K562 (cell line): Measurements from ENCODE around the gene PPP3CA. TPM values are rescaled to one million over a fixed set of nuclear protein-coding genes. Genes with fewer than 3 reads are reported as not detected.
A peak's percentile ranks its signal among the peaks of the same experiment; 100 is the strongest.

ENCODE experiments used
- ATAC-seq: fragments of 200-7000 bp; cut with Tn5 transposase; 3 replicates; pipeline ENCODE4 v1.9.1; 2020; ENCODE audit warnings: moderate library complexity
- BruUV-seq: library from RNA; stranded (reverse); fragments of 400-500 nt; replicated peaks from 2 replicates; lab custom pipeline; 2021; lab: Mats Ljungman, UMichigan
- CTCF ChIA-PET: fragments of 300-600 bp; formaldehyde crosslinking; extraction: SDS; loops from one replicate; lab custom pipeline; 2021; ENCODE audit warnings: low intra/inter-chr PET ratio; lab: Yijun Ruan, JAX
- POLR2A ChIA-PET: fragments of 300-600, 350-650 bp; sonication (Branson Sonifier 250); formaldehyde crosslinking; extraction: SDS; loops from one replicate; lab custom pipeline; 2021; ENCODE audit warnings: antibody characterized with exemption, inconsistent platforms; lab: Yijun Ruan, JAX
- DNase-seq, 4 experiments: peaks; one replicate each; pipeline versions ENCODE4 v3.0.0 to v3.0.0-alpha.2; 2011 to 2018; ENCODE audit warnings: low spot score in 3 of 4, mixed read lengths in 3 of 4; ENCODE audit errors: extremely low read depth in 1 of 4
- FAIRE-seq: peaks from 2 replicates; lab custom pipeline; 2011; peaks lifted over from hg19 to GRCh38; lab: Jason Lieb, UNC
- H2AFZ ChIP-seq: 2 replicates; pipeline ENCODE4 v1.6.0; 2011; ENCODE audit warnings: low read depth, low read length, control low read depth, inconsistent platforms
- H3K27ac ChIP-seq: fragments of 200-600 bp; 3 replicates; pipeline ENCODE4 v1.8.0; 2011; ENCODE audit warnings: low read depth, mild to moderate bottlenecking, control low read depth, inconsistent platforms, low read length, moderate library complexity, mixed read lengths; ENCODE audit errors: extremely low read depth
- H3K27me3 ChIP-seq, 2 experiments: fragments of 300-600 bp in 1 of 2; 2 replicates in 1 of 2; 3 replicates in 1 of 2; pipeline versions ENCODE4 v1.6.0 to v1.8.0; 2011; ENCODE audit warnings: inconsistent platforms in 2 of 2, low read length in 2 of 2, mild to moderate bottlenecking in 1 of 2, mixed read lengths in 1 of 2, moderate library complexity in 1 of 2; ENCODE audit not compliant: control insufficient read depth in 2 of 2, insufficient read depth in 2 of 2
- H3K36me3 ChIP-seq: fragments of 300-600 bp; 3 replicates; pipeline ENCODE4 v1.8.0; 2011; ENCODE audit warnings: mild to moderate bottlenecking, low read length, inconsistent platforms; ENCODE audit not compliant: control insufficient read depth, insufficient read depth
- H3K4me1 ChIP-seq, 2 experiments: fragments of 200-600 bp in 1 of 2; replicated peaks in 1 of 2; 2 replicates in 1 of 2; 3 replicates in 1 of 2; pipeline versions ENCODE4 v1.5.1 to v1.8.0; 2011; ENCODE audit warnings: inconsistent platforms in 2 of 2, low read length in 2 of 2, mild to moderate bottlenecking in 1 of 2, mixed read lengths in 1 of 2, moderate library complexity in 1 of 2; ENCODE audit not compliant: control insufficient read depth in 2 of 2, insufficient read depth in 2 of 2
- H3K4me2 ChIP-seq: 2 replicates; pipeline ENCODE4 v1.6.1; 2011; ENCODE audit warnings: low read length, control low read depth, inconsistent platforms, mixed read lengths; ENCODE audit not compliant: insufficient read depth
- H3K4me3 ChIP-seq: fragments of 200-600 bp; sonication (generic), shearing (Covaris generic); 2 replicates; pipeline ENCODE4 v1.5.1; 2016; ENCODE audit warnings: control low read depth, inconsistent platforms
- H3K79me2 ChIP-seq: fragments of 200-600 bp; 3 replicates; pipeline ENCODE4 v1.8.0; 2011; ENCODE audit warnings: low read length, inconsistent platforms; ENCODE audit not compliant: control insufficient read depth, insufficient read depth
- H3K9ac ChIP-seq, 2 experiments: 2 replicates each; pipeline versions ENCODE4 v1.6.0 to v1.6.1; 2011; ENCODE audit warnings: low read depth in 2 of 2, low read length in 2 of 2, control low read depth in 1 of 2, inconsistent platforms in 1 of 2, mild to moderate bottlenecking in 1 of 2, mixed read lengths in 1 of 2; ENCODE audit not compliant: insufficient read depth in 1 of 2
- H3K9me1 ChIP-seq: one replicate; pipeline ENCODE4 v1.6.0; 2011; ENCODE audit warnings: inconsistent platforms, mild to moderate bottlenecking, low read length, moderate library complexity; ENCODE audit not compliant: control insufficient read depth, insufficient read depth
- H3K9me3 ChIP-seq: replicated peaks from 2 replicates; pipeline ENCODE4 v1.5.1; 2011; ENCODE audit warnings: low read depth, low read length, inconsistent platforms; ENCODE audit not compliant: control insufficient read depth, insufficient read depth
- H4K20me1 ChIP-seq: replicated peaks from 2 replicates; pipeline ENCODE4 v1.6.1; 2011; ENCODE audit warnings: low read length, inconsistent platforms, mixed read lengths; ENCODE audit not compliant: control insufficient read depth, insufficient read depth
- CBX8 ChIP-seq: fragments of 200-600 bp; sonication (generic); IDR thresholded peaks from 2 replicates; pipeline ENCODE4 v1.6.1; 2012; ENCODE audit warnings: borderline replicate concordance, mixed run types, low read depth, mild to moderate bottlenecking, moderate library complexity, mixed read lengths, low read length, control low read depth, inconsistent platforms; ENCODE audit not compliant: poor library complexity, severe bottlenecking; ENCODE audit errors: extremely low read depth
- CTCF ChIP-seq, 3 experiments: IDR thresholded peaks in 2 of 3; conservative IDR thresholded peaks in 1 of 3; 2 replicates each; pipeline ENCODE4 v1.5.1; 2011 to 2012; ENCODE audit warnings: low read length in 3 of 3, mild to moderate bottlenecking in 3 of 3, control low read depth in 2 of 3, improper control_type of control experiment in 1 of 3, inconsistent platforms in 1 of 3, low read depth in 1 of 3, mixed read lengths in 1 of 3, moderate library complexity in 1 of 3; ENCODE audit not compliant: insufficient read depth in 2 of 3
- HDAC2 ChIP-seq: fragments of 450-650 bp; IDR thresholded peaks from 2 replicates; pipeline ENCODE4 v1.6.1; 2016; ENCODE audit warnings: mild to moderate bottlenecking
- HLTF ChIP-seq: fragments of 450-650 bp; IDR thresholded peaks from 2 replicates; pipeline ENCODE4 v1.6.1; 2016
- HMG20A ChIP-seq: fragments of 450-650 bp; formaldehyde crosslinking; conservative IDR thresholded peaks from 2 replicates; pipeline ENCODE4 v1.4.0; 2020; ENCODE audit warnings: mild to moderate bottlenecking, mixed read lengths
- KDM1A ChIP-seq, 2 experiments: fragments of 450-650 bp; IDR thresholded peaks; 2 replicates each; pipeline ENCODE4 v1.6.1; 2016; ENCODE audit warnings: mild to moderate bottlenecking in 2 of 2
- NONO ChIP-seq, 2 experiments: fragments of 200-400 bp in 1 of 2; fragments of 450-650 bp in 1 of 2; formaldehyde crosslinking in 1 of 2; IDR thresholded peaks; 2 replicates each; pipeline ENCODE4 v1.6.1; 2017; ENCODE audit warnings: low read depth in 2 of 2, mild to moderate bottlenecking in 2 of 2, moderate library complexity in 2 of 2, low read length in 1 of 2
- NR4A1 ChIP-seq, 2 experiments: fragments of 250-450 bp in 1 of 2; fragments of 450-650 bp in 1 of 2; sonication (Bioruptor Pico) in 1 of 2; IDR thresholded peaks; 2 replicates each; pipeline versions ENCODE4 v1.4.0 to v1.6.1; 2016 to 2020; ENCODE audit warnings: mild to moderate bottlenecking in 2 of 2, missing compliant biosample characterization in 1 of 2, missing genetic modification characterization in 1 of 2, moderate library complexity in 1 of 2
- POLR2AphosphoS2 ChIP-seq: IDR thresholded peaks from 2 replicates; pipeline ENCODE4 v1.6.1; 2012; ENCODE audit warnings: low read length, improper control_type of control experiment
- RAD21 ChIP-seq, 2 experiments: fragments of 250-450 bp in 1 of 2; fragments of 450-650 bp in 1 of 2; sonication (Bioruptor Pico) in 1 of 2; formaldehyde crosslinking in 1 of 2; IDR thresholded peaks in 1 of 2; conservative IDR thresholded peaks in 1 of 2; 2 replicates each; pipeline versions ENCODE4 v1.4.0 to v1.8.0; 2020 to 2022; ENCODE audit warnings: mild to moderate bottlenecking in 2 of 2, moderate library complexity in 1 of 2
- SUPT5H ChIP-seq: fragments of 450-650 bp; IDR thresholded peaks from 2 replicates; pipeline ENCODE4 v1.6.1; 2016
- VEZF1 ChIP-seq: fragments of 200-800 bp; sonication (Bioruptor generic); IDR thresholded peaks from 2 replicates; pipeline ENCODE4 v1.6.1; 2017; ENCODE audit warnings: missing genetic modification characterization, missing compliant biosample characterization
- ZFP36 ChIP-seq: fragments of 150-350 bp; IDR thresholded peaks from 2 replicates; pipeline ENCODE4 v1.6.1; 2018; ENCODE audit warnings: low read length, low read depth; ENCODE audit not compliant: partially characterized antibody
- ZNF24 ChIP-seq: fragments of 450-650 bp; IDR thresholded peaks from 2 replicates; pipeline ENCODE4 v1.6.1; 2016
- WGBS: fragments of 100-300 bp; shearing (Covaris generic); methylation state at CpG from one replicate; pipeline ENCODE4 v1.1.6; 2016; ENCODE audit warnings: low coverage, mixed read lengths; ENCODE audit not compliant: insufficient coverage; ENCODE audit errors: missing lambda C conversion rate; 5-methylcytosine and 5-hydroxymethylcytosine counted together
- in situ Hi-C: fragments of 300-500 bp; cut with MboI; formaldehyde crosslinking; loops from 4 replicates; pipeline ENCODE4 v1.15.0; 2018; ENCODE audit warnings: inconsistent platforms, mixed read lengths
- intact Hi-C: fragments of 100-400 bp; cut with micrococcal nuclease; formaldehyde crosslinking; loops from 2 replicates; pipeline ENCODE4 v1.14.2; 2022
- polyA plus RNA-seq, 8 experiments: library from polyadenylated mRNA; depleted of rRNA in 4 of 8; stranded (reverse) in 5 of 8; unstranded in 3 of 8; fragments of >200 nt; fragmentation: Nextera tagmentation in 2 of 8; fragmentation: Illumina TruSeq in 1 of 8; extraction: Ambion mirVana in 2 of 8; extraction: Trizol in 1 of 8; gene quantifications; 2 replicates each; pipeline versions ENCODE4 v1.2.1 to v1.2.3, GENCODE V29; 2011 to 2014; ENCODE audit warnings: inconsistent platforms in 1 of 8, missing spikeins in 1 of 8
- total RNA-seq, 7 experiments: library from RNA; depleted of rRNA in 6 of 7; stranded (reverse); fragments of >200 nt in 6 of 7; fragmentation: Illumina TruSeq in 2 of 7; extraction: Trizol in 2 of 7; gene quantifications; 2 replicates each; pipeline versions ENCODE4 v1.2.1 to v1.2.3, GENCODE V29; 2011 to 2021; ENCODE audit warnings: low replicate concordance in 1 of 7

The PPP3CA gene
- total and polyA plus RNA-seq, 9 of the 15 experiments (the other 6 are each of a cell fraction or from before 2014, with no cell fraction given) = 0.94 to 3.2 (median 1.6) TPM

DNA sequence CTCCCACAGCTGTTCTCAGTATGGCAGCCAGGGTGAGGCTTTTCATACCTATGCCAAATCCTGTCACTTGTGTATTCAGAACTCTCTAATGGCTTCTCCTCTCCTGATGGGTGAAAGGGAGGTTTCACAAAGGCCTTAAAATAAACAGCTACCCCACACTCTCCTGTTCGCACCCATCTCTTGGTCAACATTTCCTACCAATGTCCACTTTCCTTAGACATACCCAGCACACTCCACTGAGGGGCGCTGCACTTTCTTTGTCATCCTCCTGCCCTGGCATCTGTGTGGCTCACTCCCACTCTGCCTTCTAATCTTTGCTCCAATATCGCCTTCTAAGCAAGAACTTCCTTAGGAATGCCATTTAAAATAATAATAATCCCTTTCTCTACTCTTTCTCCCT lies 313.3 kb downstream of the PPP3CA start:
- POLR2A ChIA-PET = no interaction called here
- ATAC-seq (no peak), DNase-seq (no peak)
- H2AFZ ChIP-seq = no peak overlapping the region
- H3K79me2 ChIP-seq = no peaks in the 10 kb centered on the region
- H3K9me3 ChIP-seq = no peaks in the 10 kb centered on the region
- WGBS = 0% methylated on average over 3 of the region's 3 CpGs
- H3K9me1 ChIP-seq = no peaks in the 10 kb centered on the region
- no peak for TF ChIP-seq SUPT5H
- no peak for TF ChIP-seq HMG20A
- peak in 1 of 2 experiments; percentile 10; a peak in 1 of 4 replicates for TF ChIP-seq RAD21 (CRISPR knock-in tag; conservative IDR thresholded peaks at IDR 0.05 in 1 of 2, IDR thresholded peaks at IDR 0.05 in 1 of 2)
- TF ChIP-seq, all 486 proteins: peak for 1
- no peaks in the 10 kb centered on the region for H3K4me1 ChIP-seq
- no peaks in the 10 kb centered on the region for H3K36me3 ChIP-seq
- H3K27ac ChIP-seq = no peak overlapping the region
- FAIRE-seq = no peak
- no peak overlapping the region for H3K9ac ChIP-seq
- H3K4me3 ChIP-seq = no peak overlapping the region
- CTCF ChIA-PET = no interaction called here
- BruUV-seq = no TSS peak
- in situ Hi-C loops (no loop called here), intact Hi-C loops (no loop called here)
- H3K4me2 ChIP-seq = no peak overlapping the region
- H4K20me1 ChIP-seq = no peaks in the 10 kb centered on the region
- no peaks in the 10 kb centered on the region for H3K27me3 ChIP-seq

GRCh38 chr4:101032541-101032940 lies 314.8 kb downstream of the PPP3CA start:
- Histone ChIP-seq H2AFZ (no peak overlapping the region), H3K27me3 (no peaks in the 10 kb centered on the region), H3K27ac (no peak overlapping the region), H3K9me3 (no peaks in the 10 kb centered on the region), H3K4me2 (no peak overlapping the region), H3K36me3 (no peaks in the 10 kb centered on the region), H3K4me3 (no peak overlapping the region), H3K79me2 (no peaks in the 10 kb centered on the region), H3K9ac (no peak overlapping the region), H3K4me1 (no peaks in the 10 kb centered on the region), H4K20me1 (no peaks in the 10 kb centered on the region), H3K9me1 (no peaks in the 10 kb centered on the region)
- 2% methylated on average over 3 of the region's 3 CpGs for WGBS
- FAIRE-seq = no peak
- in situ Hi-C loops = no loop called here
- ChIA-PET CTCF (no interaction called here), POLR2A (no interaction called here)
- no peak for DNase-seq
- BruUV-seq = no TSS peak
- ATAC-seq = no peak
- intact Hi-C loops = no loop called here
- TF ChIP-seq VEZF1 (CRISPR knock-in tag) = no peak
- no peak for TF ChIP-seq POLR2AphosphoS2
- no peak for TF ChIP-seq HLTF
- TF ChIP-seq NONO (IDR thresholded peaks at IDR 0.05; ENCODE audit: low read depth in 2 of 2, low read length in 1 of 2) = no peak
- no peak for TF ChIP-seq HDAC2
- no peak for TF ChIP-seq ZFP36
- no peak for TF ChIP-seq CBX8
- no peak for TF ChIP-seq NR4A1 (CRISPR knock-in tag; IDR thresholded peaks at IDR 0.05)
- TF ChIP-seq NR4A1 (tag; IDR thresholded peaks at IDR 0.05) = no peak
- no peak for TF ChIP-seq KDM1A (IDR thresholded peaks at IDR 0.05)
- no peak for TF ChIP-seq CTCF (IDR thresholded peaks at IDR 0.05 in 2 of 3, conservative IDR thresholded peaks at IDR 0.05 in 1 of 3; ENCODE audit: insufficient read depth in 2 of 3, low read depth in 1 of 3, low read length in 3 of 3)
- no peak for TF ChIP-seq ZNF24
